SJSA1 (cell line): ENCODE measurements around the gene RUNX1. TPM values are rescaled to one million over a fixed set of nuclear protein-coding genes. Genes with fewer than 3 reads are reported as not detected.

Source experiments
- DNase-seq, 2 experiments: peaks; one replicate each; pipeline ENCODE4 v3.0.0-alpha.2; 2015 to 2020; ENCODE audit warnings: low spot score in 2 of 2, low read depth in 1 of 2
- H3K27ac ChIP-seq: fragments of 250-450 bp; sonication (Bioruptor Pico); 2 replicates; pipeline ENCODE4 v1.5.1; 2020; ENCODE audit warnings: mild to moderate bottlenecking, moderate library complexity
- H3K27me3 ChIP-seq: fragments of 250-450 bp; sonication (Bioruptor Pico); replicated peaks from 2 replicates; pipeline ENCODE4 v1.5.1; 2020; ENCODE audit warnings: mild to moderate bottlenecking, moderate library complexity
- H3K36me3 ChIP-seq: fragments of 250-450 bp; sonication (Bioruptor Pico); 2 replicates; pipeline ENCODE4 v1.5.1; 2020; ENCODE audit warnings: mild to moderate bottlenecking
- H3K4me1 ChIP-seq: fragments of 250-450 bp; sonication (Bioruptor Pico); replicated peaks from 2 replicates; pipeline ENCODE4 v1.6.1; 2021; ENCODE audit warnings: mild to moderate bottlenecking
- H3K4me3 ChIP-seq: fragments of 250-450 bp; sonication (Bioruptor Pico); 2 replicates; pipeline ENCODE4 v1.5.1; 2020; ENCODE audit warnings: mild to moderate bottlenecking
- H3K9me3 ChIP-seq: fragments of 250-450 bp; sonication (Bioruptor Pico); replicated peaks from 2 replicates; pipeline ENCODE4 v1.5.1; 2020; ENCODE audit warnings: mild to moderate bottlenecking
- total RNA-seq: library from RNA; depleted of rRNA; stranded (reverse); fragments of >200 nt; shearing (Covaris generic); gene quantifications from 2 replicates; pipeline ENCODE4 v1.2.3, GENCODE V29; 2014

Gene RUNX1
- total RNA-seq, 1 experiment from 2014 or later: 18.0 TPM

DNA sequence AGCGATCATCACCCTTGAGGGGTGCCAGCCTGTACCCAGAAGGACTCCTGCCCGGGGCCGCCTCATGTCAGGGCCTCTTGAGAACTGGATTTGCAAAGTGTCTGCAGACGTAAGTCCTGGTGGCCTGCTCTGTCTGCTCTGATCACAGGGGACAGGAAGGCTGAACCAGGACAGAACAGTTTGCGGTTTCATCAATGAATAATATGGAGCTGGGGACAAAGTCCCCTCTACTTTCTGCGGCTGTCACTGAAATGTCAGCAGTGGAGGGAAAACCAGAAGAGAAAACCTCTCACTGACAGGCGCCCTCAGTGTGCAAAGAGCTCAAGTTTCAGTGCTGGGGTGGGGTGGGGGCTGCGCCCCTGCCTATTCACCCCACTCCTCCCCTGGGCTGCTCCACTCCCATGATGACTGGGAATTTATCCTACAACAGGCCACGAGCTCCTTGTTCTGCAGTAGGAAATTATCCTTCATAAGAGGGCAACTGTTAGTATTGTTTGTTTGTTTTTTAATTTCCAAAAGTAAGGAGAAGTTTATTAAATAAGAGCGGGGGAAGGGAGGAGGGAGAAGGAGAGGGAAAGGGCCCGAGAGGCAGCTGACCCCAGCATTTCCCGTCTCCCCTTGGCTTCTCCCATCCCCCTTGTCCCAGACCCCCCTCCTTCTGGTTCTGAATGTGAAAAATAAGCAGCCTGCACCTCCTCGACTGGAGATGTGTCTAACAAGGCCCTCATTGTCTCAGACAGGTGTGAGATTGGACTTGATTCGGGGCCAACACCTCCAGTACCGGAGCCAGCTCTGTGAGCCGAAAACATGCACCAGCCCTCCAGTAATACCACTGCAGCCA, 231.1 kb downstream of the RUNX1 start:
- peaks cover 43% of the 10 kb centered on the region for H3K4me1 ChIP-seq
- H3K27ac ChIP-seq: no peak overlapping the region

DNA sequence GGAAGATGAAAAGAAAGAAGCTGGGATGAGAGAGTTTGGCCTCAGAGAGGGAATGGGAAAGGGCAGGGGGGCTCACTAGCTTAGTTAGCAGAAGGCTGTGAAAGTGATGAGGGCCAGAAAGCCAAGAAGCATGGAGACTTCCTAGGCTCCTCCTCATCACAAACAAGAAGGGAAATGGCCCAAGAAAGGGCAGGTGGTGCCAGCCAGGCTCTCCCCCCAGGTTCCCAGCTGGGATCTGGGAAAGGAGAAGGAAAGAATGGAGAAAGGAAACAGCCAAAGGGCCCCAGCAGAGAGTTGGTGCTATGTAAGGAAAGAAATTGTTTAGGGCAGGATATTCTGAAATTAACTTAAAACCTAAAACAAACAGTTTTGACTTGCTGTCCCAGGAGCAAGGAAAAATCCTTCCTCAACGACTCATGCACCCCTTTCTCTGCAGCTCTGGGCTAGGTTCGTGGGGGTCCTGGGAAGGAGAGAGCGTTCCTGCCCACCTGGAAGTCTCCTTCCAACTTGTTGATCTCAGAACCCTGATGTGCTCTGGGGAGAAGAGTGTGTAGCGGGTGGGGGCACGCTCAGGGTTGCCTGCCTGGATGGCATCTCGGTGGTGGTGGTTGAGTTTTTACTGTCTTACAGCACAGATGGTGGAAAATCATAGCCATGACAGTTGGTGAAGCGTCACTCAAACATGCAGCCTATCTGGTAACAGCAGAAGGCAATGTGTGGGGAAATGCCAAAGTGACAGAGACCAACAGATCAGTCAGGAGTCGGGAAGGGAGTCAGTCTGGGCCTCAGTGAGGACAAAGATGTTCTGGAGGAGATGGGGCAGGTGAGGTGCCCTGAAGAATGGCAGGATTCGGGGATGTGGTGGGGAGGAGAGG, 233.0 kb downstream of the RUNX1 start:
- Histone ChIP-seq H3K4me3 (no peak overlapping the region), H3K9me3 (no peaks in the 10 kb centered on the region), H3K27ac (peak overlapping the region; percentile 6; the same call in 1 of the 2 replicates), H3K27me3 (no peaks in the 10 kb centered on the region), H3K4me1 (peaks cover 61% of the 10 kb centered on the region), H3K36me3 (peaks cover 81% of the 10 kb centered on the region)
- peak in 1 of 2 experiments; percentile 37 for DNase-seq

More for the DNA sequence above, 231.1 kb downstream of the RUNX1 start:
- no peak overlapping the region for H3K4me3 ChIP-seq
- no peaks in the 10 kb centered on the region for H3K27me3 ChIP-seq
- DNase-seq: peak in 1 of 2 experiments; percentile 35
- H3K36me3 ChIP-seq: peaks cover 93% of the 10 kb centered on the region
- H3K9me3 ChIP-seq: no peaks in the 10 kb centered on the region

DNA sequence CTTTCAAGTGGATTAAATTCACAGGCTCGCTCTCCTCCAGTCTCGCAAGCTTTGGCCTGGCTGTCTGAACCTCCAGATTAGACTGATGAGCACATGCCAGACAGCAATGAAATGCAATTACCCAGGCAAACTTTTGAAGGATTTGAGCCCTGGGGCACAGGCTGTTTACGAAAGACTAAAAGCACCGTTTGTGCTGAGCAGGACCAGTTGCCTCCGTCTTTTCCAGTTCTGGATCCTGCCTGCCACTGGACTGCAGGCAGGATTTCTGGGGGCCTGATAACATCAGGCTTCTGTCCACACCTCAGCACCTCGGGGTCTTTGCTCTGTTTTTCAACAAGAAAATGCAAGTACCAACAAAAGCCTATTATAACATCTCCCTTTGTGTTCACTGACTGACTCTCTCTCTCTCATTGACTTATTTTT, 234.6 kb downstream of the RUNX1 start:
- no peak overlapping the region; the same call in 1 of the 2 replicates for H3K27ac ChIP-seq
- H3K36me3 ChIP-seq: peaks cover 81% of the 10 kb centered on the region
- no peaks in the 10 kb centered on the region for H3K9me3 ChIP-seq

DNA sequence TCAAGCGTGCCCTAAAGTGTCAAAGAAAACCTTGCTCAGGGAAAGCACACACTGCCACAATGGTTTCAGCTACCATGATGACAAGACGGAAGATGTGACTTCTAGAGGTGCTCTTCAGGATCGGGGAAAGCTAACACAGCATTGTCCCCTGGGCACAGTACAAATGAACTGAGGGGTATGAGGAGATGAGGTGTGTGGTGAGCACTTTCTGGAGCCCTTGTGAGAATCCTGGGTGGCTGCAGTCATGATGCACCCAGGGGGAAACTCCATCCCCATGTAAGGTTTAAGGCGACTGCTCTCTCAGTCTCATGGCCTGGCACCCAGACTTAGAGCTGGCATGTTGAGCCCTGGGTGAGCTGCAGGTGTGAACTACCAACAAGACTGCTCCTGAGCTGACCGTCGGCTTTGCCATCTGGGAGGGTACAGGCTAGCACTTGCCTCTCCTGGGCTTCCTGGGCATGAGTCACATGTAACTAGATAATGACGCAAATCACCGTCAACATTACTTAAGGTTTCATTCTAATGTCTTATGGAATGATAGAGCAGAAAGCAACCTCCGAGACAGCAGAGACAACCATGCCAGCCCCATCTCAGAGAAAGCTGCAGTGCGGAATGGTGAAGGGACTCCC, 235.7 kb downstream of the RUNX1 start:
- peaks cover 79% of the 10 kb centered on the region for H3K4me1 ChIP-seq
- H3K9me3 ChIP-seq: no peaks in the 10 kb centered on the region
- H3K36me3 ChIP-seq: peaks cover 81% of the 10 kb centered on the region

More for the DNA sequence above, 234.6 kb downstream of the RUNX1 start:
- no peak overlapping the region for H3K4me3 ChIP-seq
- no peaks in the 10 kb centered on the region for H3K27me3 ChIP-seq
- peak in 1 of 2 experiments; percentile 18 for DNase-seq
- H3K4me1 ChIP-seq: peaks cover 67% of the 10 kb centered on the region

DNA sequence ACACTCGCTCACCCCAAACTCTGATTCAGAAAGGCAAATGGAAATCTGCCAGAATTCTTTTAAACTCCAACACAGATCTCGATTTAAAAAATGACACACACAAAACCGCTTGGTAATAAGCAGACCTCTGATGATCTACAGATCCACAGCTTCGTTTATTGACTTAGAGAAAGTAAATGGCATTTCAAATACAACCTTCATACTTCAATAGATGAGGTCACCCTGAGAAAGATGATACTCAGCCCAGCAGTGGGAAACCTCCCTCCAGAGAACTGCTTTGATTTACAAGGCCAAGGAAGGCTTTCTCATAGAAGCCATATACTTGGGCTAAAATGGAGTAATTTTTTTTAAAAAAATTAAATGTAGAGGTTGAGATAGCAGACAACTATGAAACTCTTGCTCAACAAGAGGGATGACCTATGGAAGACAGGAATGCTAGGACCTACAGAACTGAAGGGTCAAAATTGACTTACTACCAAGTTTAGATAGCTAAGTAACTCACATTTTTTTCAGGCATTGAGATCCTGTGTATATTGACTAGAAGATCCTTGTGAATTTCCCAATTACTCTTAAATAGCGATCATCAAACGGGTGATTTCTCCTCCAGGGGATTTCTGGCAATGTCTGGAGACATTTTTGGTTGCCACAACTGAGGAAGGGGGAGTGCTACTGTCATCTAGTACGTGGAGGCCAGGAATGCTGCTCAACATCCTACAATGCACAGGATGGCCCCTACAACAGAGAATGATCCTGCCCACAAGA, 236.4 kb downstream of the RUNX1 start:
- Histone ChIP-seq H3K27ac (peak overlapping the region; percentile 67), H3K27me3 (no peaks in the 10 kb centered on the region), H3K4me1 (peaks cover 86% of the 10 kb centered on the region), H3K4me3 (no peak overlapping the region), H3K9me3 (no peaks in the 10 kb centered on the region), H3K36me3 (peaks cover 81% of the 10 kb centered on the region)
- DNase-seq: peak; percentile 64 to 88

More for the DNA sequence above, 235.7 kb downstream of the RUNX1 start:
- Histone ChIP-seq H3K4me3 (no peak overlapping the region), H3K27me3 (no peaks in the 10 kb centered on the region), H3K27ac (peak overlapping the region; percentile 67)
- peak; percentile 50 to 54 for DNase-seq

DNA sequence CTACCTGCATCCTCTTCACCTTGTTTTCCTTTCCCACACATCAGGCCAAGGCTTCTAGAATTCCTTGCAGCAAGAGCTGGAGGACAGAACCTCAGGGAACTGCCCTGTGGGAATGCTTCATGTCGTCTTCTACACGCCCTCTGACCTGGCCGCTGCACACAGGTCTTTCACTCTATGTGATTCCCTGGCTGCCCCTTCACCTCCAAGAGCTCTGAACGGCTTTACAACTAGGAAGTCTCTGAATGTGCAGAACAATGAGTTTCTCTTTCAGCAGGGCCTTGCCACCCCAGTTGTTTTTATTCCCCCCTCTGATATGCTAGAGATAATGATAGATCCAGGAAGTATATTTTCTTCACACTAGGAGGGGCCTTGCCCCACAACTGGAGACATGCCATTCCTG, 237.7 kb downstream of the RUNX1 start:
- peaks cover 85% of the 10 kb centered on the region for H3K4me1 ChIP-seq
- DNase-seq: peak in 1 of 2 experiments; percentile 17
- H3K27ac ChIP-seq: no peak overlapping the region
- H3K4me3 ChIP-seq: no peak overlapping the region
- no peaks in the 10 kb centered on the region for H3K27me3 ChIP-seq
- peaks cover 81% of the 10 kb centered on the region for H3K36me3 ChIP-seq
- H3K9me3 ChIP-seq: no peaks in the 10 kb centered on the region

DNA sequence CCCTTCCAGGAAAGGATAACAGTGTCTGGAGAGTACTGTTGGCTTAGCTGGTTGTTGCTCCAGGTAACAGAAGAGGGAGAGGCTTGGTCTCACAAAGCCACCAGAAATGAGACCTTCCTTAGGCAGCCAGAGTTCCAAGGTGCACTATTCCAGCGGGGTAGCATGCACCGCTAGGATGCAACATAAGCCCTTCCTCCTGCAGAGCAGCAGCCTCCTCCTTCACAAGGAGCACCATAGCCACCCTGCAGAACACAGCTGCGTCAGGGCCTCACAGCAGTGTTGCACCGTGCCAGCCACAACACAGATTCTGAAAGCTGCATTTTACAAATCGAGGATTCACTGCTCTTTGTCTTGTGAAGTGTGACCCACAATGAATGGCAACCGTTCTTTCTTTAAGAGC, 238.3 kb downstream of the RUNX1 start:
- H3K27me3 ChIP-seq: no peaks in the 10 kb centered on the region
- peaks cover 79% of the 10 kb centered on the region for H3K4me1 ChIP-seq
- peaks cover 82% of the 10 kb centered on the region for H3K36me3 ChIP-seq
- H3K9me3 ChIP-seq: no peaks in the 10 kb centered on the region
- H3K27ac ChIP-seq: no peak overlapping the region
- no peak overlapping the region for H3K4me3 ChIP-seq
- DNase-seq: peak in 1 of 2 experiments; percentile 28

DNA sequence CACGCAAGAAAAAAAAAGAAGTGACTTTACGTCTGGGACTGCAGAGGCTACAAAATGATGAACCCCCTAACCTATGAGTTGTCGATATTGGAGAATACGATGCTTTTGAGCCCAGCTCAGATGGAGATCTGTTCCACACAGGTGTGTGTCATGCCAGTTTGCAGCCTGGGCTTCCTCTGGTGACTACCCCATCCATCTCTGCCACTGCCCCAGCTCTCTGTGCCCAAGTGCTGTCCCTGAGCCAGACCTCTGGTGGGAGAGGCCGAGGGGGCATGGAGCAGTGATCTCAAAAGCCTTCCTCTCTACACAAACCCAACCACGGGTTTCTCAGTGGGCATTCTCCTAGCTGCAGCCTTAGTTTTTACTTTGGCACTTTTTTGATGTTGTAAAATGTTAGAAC, 239.3 kb downstream of the RUNX1 start:
- Histone ChIP-seq H3K4me1 (peaks cover 70% of the 10 kb centered on the region), H3K4me3 (no peak overlapping the region), H3K36me3 (peaks cover 86% of the 10 kb centered on the region), H3K27ac (no peak overlapping the region), H3K9me3 (no peaks in the 10 kb centered on the region), H3K27me3 (no peaks in the 10 kb centered on the region)
- peak in 1 of 2 experiments; percentile 26 for DNase-seq

DNA sequence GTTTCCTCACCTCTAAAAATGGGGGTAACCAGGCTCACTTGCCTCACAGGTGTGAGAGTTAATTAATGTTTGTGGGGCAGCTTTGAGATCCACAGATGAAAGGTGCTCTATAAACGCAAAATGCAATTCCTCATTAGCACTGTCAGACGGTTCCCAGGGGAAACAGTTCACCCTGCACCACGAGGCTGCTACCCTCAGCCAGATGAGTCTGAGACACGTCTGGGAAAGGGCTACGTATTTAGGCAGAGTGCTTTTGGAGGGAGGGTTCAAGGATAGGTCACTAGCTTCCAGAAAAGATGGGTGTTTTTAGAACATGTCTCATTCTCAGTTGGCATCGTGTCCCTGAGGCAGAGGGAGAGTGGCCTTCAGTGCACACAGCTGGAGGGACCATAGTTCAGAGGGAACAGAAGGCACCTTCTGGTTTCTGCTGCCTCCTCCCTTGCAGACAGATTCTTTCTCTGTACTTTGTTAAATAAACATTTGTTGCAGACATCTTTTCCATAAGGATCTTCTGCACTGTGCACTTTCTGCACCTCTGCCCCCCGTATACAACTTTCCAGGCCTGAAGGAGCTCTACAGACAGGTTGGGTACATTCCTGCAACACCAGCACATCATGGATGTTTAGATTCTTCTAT, 240.4 kb downstream of the RUNX1 start:
- H3K4me1 ChIP-seq: peaks cover 58% of the 10 kb centered on the region
- no peaks in the 10 kb centered on the region for H3K27me3 ChIP-seq
- peak in 1 of 2 experiments; percentile 48 for DNase-seq
- H3K9me3 ChIP-seq: no peaks in the 10 kb centered on the region
- peak overlapping the region; percentile 99 for H3K27ac ChIP-seq
- H3K36me3 ChIP-seq: peaks cover 85% of the 10 kb centered on the region
- no peak overlapping the region for H3K4me3 ChIP-seq

DNA sequence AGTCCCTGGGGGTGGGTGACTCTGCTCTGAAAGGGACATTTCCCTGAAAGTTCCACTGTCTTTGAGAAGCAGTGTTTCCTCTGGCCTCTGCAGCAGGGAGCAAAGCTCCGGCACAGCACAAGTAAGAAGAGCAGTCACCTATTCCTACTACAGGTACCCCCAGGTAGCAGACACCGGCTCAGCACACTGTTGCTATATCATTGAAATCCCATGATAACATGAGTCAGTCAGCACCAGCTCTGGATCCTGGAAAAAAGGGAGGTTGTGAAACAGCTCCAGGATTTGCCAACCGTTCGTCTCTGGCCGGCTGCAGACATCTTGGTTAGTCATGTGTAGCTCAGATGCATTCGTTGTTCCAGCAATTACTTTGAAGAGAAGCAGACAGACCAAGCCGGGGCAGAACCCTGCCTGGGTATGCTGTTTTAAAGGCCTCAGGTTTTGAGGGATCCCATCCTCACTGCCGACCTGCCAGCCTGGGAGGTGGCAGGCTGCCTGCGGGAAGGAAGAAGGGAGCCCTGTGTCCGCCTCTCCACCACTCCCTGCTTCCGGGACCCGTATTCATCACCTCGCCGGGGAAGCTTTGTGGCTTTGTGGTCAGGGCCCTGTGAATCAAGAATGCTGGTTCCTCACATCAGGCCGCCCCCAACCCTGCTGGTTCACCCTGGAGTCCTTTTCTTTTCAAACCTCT, 241.1 kb downstream of the RUNX1 start:
- peaks cover 52% of the 10 kb centered on the region for H3K4me1 ChIP-seq
- peak; percentile 90 to 92 for DNase-seq
- no peaks in the 10 kb centered on the region for H3K9me3 ChIP-seq
- H3K36me3 ChIP-seq: peaks cover 82% of the 10 kb centered on the region
- peak overlapping the region; percentile 99 for H3K27ac ChIP-seq
- H3K27me3 ChIP-seq: no peaks in the 10 kb centered on the region
- H3K4me3 ChIP-seq: no peak overlapping the region

DNA sequence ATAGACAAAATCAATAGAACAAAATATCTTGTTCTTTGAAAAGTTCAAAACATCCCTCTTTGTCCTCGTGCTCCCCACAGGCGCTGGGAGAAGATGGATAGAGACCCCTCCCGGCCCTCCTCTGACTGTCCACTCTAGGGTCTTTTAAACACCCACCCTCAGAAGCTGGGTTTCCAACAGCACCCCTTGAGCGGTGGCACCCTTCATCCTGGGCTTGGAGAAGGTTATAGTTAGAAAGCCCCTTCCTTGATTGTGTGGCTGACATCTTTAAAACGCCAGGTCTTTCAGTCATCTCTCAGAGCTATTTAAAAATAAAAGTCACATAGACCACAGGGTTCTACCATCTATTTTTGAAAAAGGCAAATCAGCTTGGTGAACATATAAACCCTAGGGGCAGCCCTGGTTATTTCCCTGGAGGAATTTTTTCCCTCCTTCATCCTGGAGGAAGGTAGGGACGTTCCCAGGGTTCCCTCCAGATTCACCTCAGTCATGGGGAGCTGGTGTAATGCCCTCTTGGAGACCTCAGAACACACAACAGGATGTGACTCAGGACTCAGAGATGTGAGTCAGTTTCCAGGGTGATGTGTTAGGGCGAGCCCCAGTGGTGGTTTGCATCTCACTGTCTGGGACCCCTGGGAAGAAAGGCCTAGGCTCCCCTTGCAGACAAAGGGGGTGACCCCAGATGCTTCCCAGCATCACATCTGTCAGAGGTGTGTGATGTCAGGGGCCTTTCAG, 241.8 kb downstream of the RUNX1 start:
- H3K9me3 ChIP-seq: no peaks in the 10 kb centered on the region
- H3K4me3 ChIP-seq: no peak overlapping the region
- H3K27me3 ChIP-seq: no peaks in the 10 kb centered on the region
- peaks cover 89% of the 10 kb centered on the region for H3K36me3 ChIP-seq
- peak overlapping the region; percentile 99 for H3K27ac ChIP-seq
- peak; percentile 91 to 94 for DNase-seq
- H3K4me1 ChIP-seq: peaks cover 45% of the 10 kb centered on the region
